OCI-M1 (cell line): ENCODE data around the gene PPEF1.
A peak's percentile ranks its signal among the peaks of the same experiment; 100 is the strongest.

Experiments
- DNase-seq: peaks from one replicate; lab custom pipeline; 2025; lab: John Stamatoyannopoulos, UW

PPEF1 gene, protein sequence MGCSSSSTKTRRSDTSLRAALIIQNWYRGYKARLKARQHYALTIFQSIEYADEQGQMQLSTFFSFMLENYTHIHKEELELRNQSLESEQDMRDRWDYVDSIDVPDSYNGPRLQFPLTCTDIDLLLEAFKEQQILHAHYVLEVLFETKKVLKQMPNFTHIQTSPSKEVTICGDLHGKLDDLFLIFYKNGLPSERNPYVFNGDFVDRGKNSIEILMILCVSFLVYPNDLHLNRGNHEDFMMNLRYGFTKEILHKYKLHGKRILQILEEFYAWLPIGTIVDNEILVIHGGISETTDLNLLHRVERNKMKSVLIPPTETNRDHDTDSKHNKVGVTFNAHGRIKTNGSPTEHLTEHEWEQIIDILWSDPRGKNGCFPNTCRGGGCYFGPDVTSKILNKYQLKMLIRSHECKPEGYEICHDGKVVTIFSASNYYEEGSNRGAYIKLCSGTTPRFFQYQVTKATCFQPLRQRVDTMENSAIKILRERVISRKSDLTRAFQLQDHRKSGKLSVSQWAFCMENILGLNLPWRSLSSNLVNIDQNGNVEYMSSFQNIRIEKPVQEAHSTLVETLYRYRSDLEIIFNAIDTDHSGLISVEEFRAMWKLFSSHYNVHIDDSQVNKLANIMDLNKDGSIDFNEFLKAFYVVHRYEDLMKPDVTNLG

DNA sequence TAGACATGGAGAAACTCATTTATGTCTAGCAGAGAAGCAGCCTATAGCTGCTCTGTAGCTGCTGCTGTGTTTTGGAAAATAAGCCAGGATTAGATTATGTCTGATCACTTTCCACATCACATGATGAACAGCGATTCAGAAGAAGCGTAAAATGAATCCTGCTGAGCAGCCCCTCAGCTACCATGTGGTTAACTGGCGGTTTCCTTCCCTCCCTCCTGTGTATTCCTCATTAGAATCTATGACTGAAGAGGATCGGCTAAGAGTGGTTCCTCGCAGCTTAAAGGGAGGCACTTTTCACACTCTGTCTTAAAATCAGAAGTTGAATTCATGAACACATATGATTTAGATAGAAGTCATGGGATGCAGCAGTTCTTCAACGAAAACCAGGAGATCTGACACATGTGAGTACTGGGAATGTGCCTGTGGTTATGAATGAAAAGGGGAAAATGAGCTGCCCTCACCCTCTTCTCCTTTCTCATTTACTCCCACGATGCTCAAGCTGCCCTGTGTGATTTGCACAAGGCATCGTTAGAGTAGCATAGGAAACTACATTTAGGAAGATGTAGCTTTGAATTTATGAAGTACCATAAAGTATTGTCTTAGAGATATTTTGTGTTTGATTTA is at the start of gene PPEF1:
PPEF1 (plus strand) TSS at position 220 of the 624 bp plus-strand sequence; CDS start at position 356, 136 bp downstream.
- no peak for DNase-seq

GRCh38 chrX:18661273-18661672 is 46.2 kb upstream of the PPEF1 start:
- no peak for DNase-seq

- no peak for DNase-seq
Measured at GRCh38 chrX:18664947-18665346, 42.5 kb upstream of the PPEF1 start.

DNA sequence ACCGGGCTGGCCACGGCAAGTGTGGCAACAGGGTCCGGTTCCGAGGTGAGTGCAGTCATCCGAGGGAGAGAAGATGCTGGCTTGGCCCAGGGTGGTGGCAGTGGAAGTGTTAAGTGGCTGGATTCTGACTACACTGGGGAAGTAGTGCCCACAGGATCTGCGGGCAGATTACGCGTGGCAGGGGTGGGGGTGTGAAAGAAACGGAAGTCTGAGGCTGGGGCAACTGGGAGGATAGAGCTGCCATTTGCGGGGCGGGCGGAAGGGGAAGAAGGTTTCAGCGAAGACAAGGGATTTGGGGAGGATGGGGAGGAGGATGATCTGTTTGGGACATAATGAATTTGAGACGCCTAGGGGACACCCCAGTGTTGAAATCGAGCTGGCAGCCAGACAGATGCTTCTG is 40.8 kb upstream of the PPEF1 start:
- DNase-seq, result no peak

DNA sequence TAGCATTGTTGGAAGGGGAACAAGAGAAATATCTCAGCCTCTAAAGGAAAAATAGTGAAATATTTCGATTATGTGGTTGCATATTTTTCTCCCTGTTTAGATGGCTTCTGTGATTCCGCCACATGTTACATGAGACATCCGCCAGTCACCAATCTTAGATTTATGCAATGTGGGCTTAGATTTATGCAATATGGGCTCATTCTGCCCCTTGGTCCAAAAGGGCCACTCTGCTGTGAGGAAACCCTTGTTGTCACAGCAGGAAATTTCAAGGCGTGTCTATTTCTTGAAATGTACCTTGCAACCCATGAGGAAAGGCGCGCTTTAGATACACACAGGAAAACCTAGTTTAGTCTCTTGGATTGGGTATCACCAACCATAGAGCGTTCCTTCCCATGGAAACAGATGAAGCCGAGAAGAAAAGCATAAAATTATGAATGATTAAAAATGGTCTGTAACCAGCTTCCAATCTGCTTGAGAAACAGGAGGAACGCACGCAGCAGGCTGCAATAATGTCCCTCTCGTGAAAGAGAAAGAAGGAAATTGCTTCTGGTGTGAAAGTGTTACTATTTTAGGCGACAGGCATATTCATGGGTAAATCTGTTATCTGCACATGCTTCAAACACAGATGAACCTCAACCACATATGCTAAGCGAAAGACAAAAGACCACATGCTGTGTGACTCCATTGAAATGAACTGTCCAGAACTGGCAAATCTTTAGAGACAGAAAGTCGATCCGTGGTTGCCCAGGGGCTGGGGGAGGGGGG is 39.2 kb upstream of the PPEF1 start:
- peak; percentile 75 for DNase-seq

- no peak for DNase-seq
Measured at GRCh38 chrX:18672008-18672407, 35.4 kb upstream of the PPEF1 start, which contains the start of gene RS1. Gene RS1 (minus strand): TSS chrX:18672108. CDS start chrX:18672068, 40 bp downstream.

GRCh38 chrX:18674417-18674787 is 33.0 kb upstream of the PPEF1 start:
- no peak for DNase-seq

DNA sequence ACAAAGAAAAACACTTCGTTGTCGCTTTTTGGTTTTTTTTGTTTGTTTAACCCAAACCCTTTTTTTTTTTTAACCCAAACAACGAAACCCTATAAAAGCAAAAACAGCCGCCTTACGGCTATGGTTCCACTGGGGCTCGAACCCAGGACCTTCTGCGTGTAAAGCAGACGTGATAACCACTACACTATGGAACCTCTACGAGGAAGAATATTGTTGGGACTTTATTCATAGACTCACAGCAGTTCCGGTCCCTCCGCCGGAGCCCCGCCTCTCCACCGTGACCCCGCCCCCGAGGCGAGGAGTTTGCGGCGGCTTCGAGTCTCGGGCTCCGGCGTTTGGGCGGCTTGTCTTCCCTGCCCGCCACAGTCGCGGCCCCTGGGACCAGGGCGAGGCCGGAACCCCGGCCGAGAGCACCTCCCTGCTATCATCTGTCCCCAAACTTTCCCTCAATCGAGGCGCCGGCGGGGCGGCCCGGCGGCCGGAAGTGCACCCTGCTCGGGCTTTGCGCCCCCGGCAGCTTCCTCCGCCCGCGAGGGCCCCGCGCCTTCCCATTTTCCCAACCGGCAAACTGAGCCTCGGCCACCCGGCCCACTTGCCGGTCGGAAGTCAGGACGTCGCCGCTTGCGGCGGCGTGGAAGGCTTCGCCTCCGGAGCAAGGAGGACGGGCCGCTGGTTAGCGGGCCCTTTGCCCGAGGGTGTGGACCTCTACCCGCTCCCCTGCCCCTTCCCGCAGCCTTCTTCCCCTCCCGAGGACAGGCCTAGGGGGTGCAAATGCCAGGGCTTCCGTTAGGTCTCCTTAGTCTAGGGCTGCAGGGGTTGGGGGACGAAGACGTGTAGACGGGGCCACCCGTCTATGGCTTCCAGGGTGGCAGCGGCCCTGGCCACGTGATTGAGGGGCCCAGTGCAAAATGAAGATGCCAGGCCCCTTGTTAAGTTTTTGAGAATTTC is 32.4 kb upstream of the PPEF1 start:
- peak; percentile 88 for DNase-seq

GRCh38 chrX:18676050-18676449 is 31.4 kb upstream of the PPEF1 start:
- no peak for DNase-seq

DNA sequence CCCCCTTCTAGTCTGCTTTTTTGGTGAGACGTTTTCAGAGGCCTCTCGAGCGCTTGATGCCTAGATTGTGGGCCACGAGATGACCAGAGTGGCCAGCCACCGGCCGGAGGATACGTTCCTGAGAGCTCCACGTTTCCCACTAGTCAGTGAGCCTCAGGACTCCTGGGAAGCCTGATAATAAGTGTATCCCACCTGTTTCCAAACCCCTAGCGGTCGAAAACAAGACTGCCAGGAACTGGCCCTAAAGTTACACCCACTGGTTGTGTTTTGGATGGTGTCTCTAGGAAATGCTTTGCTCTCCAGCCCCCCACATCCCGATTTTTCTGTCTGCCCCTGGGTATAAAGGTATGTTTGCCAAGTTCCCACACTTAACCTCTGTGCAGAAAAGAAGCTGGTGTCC is 31.0 kb upstream of the PPEF1 start:
- no peak for DNase-seq

DNA sequence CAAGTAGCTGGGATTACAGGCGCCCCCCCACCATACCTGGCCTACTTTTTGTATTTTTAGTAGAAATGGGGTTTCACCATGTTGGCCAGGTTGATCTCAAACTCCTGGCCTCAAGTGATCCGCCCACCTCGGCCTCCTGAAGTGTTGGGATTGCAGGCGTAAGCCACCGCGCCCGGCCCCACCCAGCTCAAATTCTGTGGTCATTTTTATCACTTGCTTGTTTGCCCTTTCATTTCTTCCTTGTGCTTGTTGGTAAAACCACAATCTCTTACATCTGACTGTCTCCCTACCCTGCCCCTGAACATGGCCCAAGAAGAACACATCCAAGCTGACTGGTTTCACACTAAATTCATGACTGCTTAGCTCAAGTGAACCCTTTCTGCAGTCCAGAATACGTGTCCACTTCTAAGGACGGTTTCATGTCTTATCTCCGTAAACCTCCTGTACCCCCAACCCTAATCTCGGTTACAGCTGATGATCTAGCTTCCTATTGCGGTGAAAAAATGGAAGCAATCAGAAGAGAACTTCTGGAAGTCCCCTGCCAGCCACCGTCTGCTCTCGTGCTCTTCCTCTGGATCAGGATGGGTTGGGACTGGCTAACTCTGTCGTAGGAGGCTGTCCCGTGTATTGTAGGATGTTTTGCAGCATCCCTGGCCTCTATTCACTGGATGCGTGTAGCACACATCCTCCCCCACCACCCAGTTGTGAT is 30.1 kb upstream of the PPEF1 start:
- peak; percentile 92 for DNase-seq

- no peak for DNase-seq
Measured at GRCh38 chrX:18681996-18682395, 25.4 kb upstream of the PPEF1 start.

- no peak for DNase-seq
Measured at GRCh38 chrX:18682979-18683387, 24.5 kb upstream of the PPEF1 start.

DNA sequence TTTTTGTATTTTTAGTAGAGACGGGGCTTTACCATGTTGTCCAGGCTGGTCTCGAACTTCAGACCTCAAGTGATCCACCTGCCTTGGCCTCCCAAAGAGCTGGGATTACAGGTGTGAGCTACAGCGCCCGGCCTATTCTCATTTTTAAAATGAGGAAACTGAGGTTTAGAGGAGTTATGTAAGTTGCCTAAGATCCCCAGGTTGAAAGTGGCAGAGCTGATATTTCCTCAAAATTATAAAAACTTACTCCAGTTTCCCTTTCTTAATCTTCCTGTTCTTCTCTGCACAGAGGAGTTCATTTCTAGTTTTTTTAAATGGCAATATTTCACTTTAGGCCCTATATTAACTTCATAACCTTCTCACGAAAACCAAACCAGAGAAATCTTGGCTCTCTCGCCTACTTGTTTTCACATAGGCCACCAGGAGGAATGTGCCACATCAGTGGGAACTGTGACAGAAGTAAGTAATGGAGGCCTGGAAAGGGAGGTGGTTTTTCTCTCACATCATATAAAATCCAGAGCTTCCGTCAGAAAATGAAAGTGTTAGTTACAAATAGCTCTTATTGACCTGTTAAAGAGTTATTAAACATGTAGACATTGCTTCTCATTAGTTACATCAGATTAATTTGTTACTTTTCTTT is 19.5 kb upstream of the PPEF1 start:
- no peak for DNase-seq

- no peak for DNase-seq
Measured at GRCh38 chrX:18691431-18691830, 16.0 kb upstream of the PPEF1 start.

DNA sequence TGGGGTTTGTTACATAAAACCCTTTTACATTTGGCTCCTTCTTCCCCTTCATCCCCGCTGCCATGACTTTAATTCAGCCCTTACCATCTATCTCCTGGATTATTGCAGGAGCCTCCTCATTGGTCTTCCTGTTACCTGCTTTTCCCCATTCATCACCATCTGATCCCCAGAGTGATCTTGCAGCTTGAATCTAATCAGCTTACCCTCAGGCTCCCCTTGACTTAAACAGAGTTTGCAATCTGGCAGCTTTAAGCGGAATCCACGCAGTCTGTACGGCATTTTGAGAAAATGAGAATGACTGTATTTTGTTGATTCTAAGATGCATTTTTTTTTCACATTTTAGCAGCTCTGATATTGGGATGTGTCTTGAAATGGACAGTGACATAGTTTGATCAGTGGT is 14.9 kb upstream of the PPEF1 start:
- DNase-seq, result no peak

GRCh38 chrX:18696653-18697052 is 10.8 kb upstream of the PPEF1 start:
- DNase-seq, result no peak

DNA sequence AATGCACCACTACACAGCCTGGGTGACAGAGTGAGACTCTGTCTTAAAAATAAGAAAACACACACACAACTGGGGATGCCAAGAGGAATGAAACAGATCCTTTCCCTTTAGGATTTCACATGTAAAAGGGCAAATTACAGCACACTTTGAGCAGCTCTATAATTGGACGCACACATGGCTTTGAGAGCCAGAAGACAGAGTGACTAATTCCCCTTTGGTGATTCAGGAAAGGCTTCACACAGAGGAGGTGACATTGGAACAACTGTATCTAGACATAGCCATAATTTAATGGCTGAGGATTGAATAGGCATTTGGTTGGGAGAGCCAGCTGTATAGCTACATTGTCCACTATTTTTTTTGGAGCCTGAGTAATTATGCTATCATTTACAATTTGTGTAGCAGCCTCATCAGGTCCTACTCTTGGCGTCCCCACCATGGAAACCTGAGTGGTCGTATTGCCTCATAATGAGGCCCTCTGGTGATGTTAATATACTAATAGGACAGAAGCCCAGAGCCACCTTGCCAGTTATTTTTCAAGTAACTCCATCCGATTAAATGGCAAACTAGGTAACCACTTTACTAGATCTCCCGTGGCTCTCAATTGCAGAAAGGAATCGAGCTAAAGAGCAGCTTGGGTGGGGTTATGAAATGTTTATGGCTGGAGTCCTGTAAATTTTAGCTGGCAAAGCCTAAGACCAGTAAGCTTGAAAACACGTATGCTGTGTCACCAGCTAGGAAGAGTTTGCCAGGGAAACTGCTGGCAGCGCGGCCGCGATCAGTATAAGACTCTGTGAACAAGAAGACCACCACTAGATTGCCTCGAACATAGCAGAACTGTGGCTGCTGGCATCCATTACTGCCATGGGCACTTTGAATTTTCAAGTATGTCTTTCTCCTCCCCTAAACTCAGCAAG is 8.5 kb upstream of the PPEF1 start:
- DNase-seq, result no peak
